ENCODE data around the gene INCENP. TPM values are rescaled to one million over a fixed set of nuclear protein-coding genes. Genes with fewer than 3 reads are reported as not detected.

Gene INCENP
- total RNA-seq, 4 donors from 2014 or later: 17.5 to 30.7 (median 26.4) TPM

DNA sequence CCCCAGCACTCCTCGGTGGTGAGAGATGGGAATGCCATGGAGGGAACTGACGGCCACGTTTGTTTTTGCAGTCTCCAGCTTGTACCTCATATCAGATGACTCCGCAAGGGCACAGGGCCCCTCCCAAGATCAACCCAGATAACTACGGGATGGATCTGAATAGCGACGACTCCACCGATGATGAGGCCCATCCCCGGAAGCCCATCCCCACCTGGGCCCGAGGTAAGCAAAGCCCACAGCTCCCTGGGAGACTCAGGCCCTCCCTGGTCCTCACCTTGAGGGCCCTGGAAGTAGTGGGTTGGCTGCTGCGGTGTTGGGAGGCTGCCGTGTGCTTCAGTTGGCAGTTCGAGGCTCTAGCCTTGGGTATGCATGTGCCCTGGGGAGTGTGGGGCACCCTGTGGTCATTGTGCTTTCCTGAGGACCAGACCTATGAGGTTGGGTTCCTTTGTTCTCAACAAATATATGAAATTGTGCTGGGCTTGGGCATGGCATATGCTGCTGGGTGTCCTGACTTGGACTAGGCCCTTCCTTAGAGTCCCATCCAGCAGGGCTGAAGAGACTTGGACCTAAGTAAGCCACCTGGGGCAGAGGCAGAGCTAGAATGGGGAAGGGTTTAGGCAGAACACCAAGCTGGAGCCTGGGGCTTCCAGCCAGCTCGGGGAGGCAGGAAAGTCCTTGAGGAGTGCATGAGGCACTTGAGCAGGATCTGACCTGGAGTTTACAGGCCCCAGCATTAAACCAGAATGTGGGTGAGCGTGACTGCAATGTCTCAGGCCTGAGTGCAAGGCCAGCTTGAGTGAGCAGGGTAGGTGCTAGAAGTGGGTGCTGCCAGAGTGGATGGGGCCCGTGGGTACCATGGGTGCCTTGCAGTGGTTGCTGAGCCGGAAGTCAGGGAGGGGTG lies 26.4 kb downstream of the INCENP start:
- WGBS, 2 donors: 59 to 62% methylated on average over 15 to 16 of the region's 17 CpGs
- intact Hi-C loops (cut with DNase I; ENCODE audit: low total_unique reads): no loop called here

GRCh38 chr11:62150887-62151736 lies 27.3 kb downstream of the INCENP start:
- intact Hi-C loops (cut with DNase I; ENCODE audit: low total_unique reads): no loop called here
- peak in 1 of 2 donors; percentile 62 for DNase-seq (ENCODE audit: low spot score in 2 of 2)
- WGBS, 2 donors: 62 to 81% methylated on average over 9 to 10 of the region's 10 CpGs

More for the DNA sequence above, 26.4 kb downstream of the INCENP start:
- TF ChIP-seq, protein P1, sequence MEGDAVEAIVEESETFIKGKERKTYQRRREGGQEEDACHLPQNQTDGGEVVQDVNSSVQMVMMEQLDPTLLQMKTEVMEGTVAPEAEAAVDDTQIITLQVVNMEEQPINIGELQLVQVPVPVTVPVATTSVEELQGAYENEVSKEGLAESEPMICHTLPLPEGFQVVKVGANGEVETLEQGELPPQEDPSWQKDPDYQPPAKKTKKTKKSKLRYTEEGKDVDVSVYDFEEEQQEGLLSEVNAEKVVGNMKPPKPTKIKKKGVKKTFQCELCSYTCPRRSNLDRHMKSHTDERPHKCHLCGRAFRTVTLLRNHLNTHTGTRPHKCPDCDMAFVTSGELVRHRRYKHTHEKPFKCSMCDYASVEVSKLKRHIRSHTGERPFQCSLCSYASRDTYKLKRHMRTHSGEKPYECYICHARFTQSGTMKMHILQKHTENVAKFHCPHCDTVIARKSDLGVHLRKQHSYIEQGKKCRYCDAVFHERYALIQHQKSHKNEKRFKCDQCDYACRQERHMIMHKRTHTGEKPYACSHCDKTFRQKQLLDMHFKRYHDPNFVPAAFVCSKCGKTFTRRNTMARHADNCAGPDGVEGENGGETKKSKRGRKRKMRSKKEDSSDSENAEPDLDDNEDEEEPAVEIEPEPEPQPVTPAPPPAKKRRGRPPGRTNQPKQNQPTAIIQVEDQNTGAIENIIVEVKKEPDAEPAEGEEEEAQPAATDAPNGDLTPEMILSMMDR (IDR thresholded peaks at IDR 0.05): no peak
- TF ChIP-seq POLR2A (IDR thresholded peaks at IDR 0.05): no peak
- peak in 1 of 2 donors; percentile 64 for DNase-seq (ENCODE audit: low spot score in 2 of 2)
- no peak overlapping the region for H3K4me3 ChIP-seq (ENCODE audit: low read depth, poor library complexity, severe bottlenecking)

DNA sequence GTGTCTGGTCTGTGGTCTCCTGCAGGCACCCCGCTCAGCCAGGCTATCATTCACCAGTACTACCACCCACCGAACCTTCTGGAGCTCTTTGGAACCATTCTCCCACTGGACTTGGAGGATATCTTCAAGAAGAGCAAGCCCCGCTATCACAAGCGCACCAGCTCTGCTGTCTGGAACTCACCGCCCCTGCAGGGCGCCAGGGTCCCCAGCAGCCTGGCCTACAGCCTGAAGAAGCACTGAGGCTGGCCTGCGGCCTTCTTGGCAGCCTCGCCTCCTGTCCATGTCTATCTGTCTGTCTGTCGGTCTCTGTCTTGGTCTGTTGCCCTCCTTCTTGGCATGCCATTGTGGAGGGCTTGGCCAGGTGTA lies 27.9 kb downstream of the INCENP start:
- TF ChIP-seq, protein P1 (IDR thresholded peaks at IDR 0.05): no peak
- no peak for TF ChIP-seq POLR2A (IDR thresholded peaks at IDR 0.05)
- no peak overlapping the region for H3K4me3 ChIP-seq (ENCODE audit: low read depth, poor library complexity, severe bottlenecking)
- WGBS, 2 donors: 90 to 92% methylated on average over 9 of the region's 9 CpGs
- DNase-seq (ENCODE audit: low spot score in 2 of 2): no peak
- intact Hi-C loops (cut with DNase I; ENCODE audit: low total_unique reads): no loop called here

More at GRCh38 chr11:62150887-62151736, 27.3 kb downstream of the INCENP start:
- TF ChIP-seq POLR2A (IDR thresholded peaks at IDR 0.05): no peak
- TF ChIP-seq, protein P1 (IDR thresholded peaks at IDR 0.05): no peak
- no peak overlapping the region for H3K4me3 ChIP-seq (ENCODE audit: low read depth, poor library complexity, severe bottlenecking)

- 92 to 95% methylated on average over 14 of the region's 14 CpGs for WGBS, 2 donors
- TF ChIP-seq POLR2A (IDR thresholded peaks at IDR 0.05): no peak
- TF ChIP-seq, protein P1 (IDR thresholded peaks at IDR 0.05): no peak
- peak in 1 of 2 donors; percentile 83 for DNase-seq (ENCODE audit: low spot score in 2 of 2)
- intact Hi-C loops (cut with DNase I; ENCODE audit: low total_unique reads): no loop called here
- H3K4me3 ChIP-seq (ENCODE audit: low read depth, poor library complexity, severe bottlenecking): no peak overlapping the region
Observed at GRCh38 chr11:62152245-62153086, 28.7 kb downstream of the INCENP start.

- TF ChIP-seq, protein P1 (IDR thresholded peaks at IDR 0.05): no peak
- 71 to 81% methylated on average over 2 of the region's 2 CpGs for WGBS, 2 donors
- H3K4me3 ChIP-seq (ENCODE audit: low read depth, poor library complexity, severe bottlenecking): no peak overlapping the region
- intact Hi-C loops (cut with DNase I; ENCODE audit: low total_unique reads): no loop called here
- no peak for DNase-seq (ENCODE audit: low spot score in 2 of 2)
Observed at GRCh38 chr11:62153087-62153395, 29.2 kb downstream of the INCENP start.

All from lower leg skin (tissue), 4 donors.